Embryonic facial prominence (tissue), 1 donor: ENCODE data around the gene MACROD2.

Source experiments
- DNase-seq: peaks from one replicate; pipeline ENCODE4 v3.0.0-alpha.2; 2016; ENCODE audit errors: extremely low spot score

The MACROD2 gene

DNA sequence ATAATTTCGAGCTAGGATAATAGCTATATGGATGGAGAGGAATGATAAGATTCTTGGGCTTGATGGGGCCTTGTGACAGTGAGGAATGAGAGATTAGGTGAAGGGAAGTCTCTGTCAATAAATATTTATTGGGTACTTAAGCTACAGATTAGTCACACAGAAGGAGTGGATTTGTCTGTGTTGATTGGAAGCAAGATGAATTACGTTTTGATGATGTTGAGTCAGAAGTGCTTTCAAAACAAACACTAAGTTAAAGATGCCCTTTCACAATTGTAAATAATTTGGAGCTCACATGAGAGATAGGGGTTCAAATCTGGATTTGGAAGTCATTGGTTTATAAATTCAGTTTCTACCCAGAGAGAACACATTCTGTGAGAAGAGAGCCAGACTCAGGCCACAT, 1743.7 kb downstream of the MACROD2 start:
- no peak for DNase-seq

DNA sequence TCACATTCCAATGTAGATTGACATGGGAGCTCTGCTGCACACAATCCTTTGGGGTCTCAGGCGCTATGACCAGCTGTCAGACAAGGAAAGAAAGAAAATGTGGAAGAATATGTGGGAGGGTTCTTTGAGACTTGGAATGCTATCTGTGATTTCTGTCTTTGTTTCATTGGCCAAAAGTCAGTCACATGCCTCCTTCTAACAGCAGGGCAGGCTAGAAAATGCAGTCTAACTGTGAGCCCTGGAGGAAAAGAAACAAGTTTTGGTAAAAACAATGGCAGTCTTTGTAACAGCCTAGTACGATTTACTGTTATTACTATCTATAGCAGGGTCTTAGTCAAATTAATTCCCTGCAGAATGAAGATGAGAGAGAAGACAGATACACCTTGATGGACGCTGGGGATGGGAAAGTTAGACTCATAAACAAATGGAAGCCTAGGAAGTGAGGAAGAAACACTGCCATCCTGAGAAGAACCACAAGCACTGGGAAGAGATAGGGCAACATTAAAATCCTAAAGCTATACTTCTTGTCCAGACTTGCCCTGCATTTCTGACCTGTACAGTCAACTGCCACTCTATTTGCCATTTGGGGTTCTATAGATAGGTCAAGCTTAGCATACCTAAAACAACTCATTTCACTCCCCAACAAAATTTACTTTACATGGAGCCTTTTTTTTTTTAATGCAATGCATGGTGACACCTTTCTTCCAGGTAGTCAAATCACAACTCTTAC, 1744.9 kb downstream of the MACROD2 start:
- no peak for DNase-seq

DNA sequence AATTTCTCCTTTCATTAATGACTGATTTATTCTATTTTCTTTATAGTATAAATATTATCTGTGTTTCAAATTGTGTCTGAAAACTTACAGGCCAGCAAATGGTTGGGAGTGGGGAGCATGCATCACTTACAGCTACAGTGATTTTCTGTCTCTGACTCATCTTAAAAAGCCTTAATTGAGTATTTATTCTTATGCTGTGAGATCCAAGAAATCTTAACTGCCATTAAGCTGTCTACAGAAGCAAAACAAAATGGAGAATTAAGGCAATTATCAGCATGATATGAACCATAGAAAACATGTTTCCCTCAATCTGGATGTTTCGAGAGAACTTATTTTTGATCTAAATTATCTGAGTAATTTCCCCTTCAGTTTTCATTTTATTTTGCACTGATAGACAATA, 1746.8 kb downstream of the MACROD2 start:
- no peak for DNase-seq

DNA sequence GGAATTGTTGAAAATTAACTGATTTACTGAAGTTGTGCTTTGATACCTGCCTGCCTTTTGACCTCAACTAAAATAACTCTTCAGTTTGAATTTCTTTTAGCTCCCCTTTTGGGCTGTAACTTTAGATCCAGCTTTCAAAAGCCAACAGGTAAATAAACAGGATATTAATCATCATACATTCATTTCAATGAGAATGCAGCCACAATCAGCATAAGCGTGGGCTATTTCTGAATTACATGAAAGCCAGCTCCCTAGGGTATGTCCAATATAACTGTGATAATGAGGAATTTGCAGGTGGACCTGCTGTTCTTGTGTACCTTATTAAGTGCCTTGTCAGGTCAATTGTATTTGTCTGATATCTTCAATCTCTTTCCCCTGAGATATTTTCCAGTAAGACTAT, 1747.3 kb downstream of the MACROD2 start:
- no peak for DNase-seq

DNA sequence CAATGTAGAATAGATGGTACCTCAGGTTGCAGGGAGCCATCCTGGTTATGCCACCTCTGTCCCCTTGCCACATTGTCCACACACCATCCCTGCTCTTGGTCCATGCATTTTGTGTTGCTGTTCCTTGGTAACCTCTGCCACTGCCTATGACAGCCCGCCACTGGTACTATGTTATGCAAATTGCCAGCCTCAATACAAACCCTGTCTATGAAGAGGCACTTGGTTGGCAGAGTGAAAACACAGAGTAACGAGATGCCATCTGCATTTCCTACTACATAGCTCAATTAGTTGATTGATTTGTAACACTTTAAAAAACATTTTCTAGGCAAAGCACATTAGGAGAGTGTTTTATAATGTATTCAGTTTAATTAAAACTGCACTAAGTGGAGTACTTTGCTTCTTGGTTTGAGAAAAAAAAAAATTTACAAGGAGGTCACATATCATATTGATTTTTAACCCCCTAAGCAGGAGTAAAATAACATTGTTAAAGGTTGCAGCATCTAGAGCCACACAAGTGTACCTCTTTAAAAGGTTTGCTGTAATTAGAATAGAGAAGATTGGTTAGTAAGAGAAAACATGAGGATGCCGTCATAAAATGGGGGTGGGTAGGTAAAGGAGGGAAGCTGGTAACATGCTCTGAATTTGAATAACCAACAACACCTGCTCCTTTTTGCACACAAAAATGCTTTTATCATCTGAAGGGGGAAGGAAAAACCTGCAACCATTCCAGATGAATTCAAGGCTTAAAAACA, 1760.9 kb downstream of the MACROD2 start:
- DNase-seq: no peak

DNA sequence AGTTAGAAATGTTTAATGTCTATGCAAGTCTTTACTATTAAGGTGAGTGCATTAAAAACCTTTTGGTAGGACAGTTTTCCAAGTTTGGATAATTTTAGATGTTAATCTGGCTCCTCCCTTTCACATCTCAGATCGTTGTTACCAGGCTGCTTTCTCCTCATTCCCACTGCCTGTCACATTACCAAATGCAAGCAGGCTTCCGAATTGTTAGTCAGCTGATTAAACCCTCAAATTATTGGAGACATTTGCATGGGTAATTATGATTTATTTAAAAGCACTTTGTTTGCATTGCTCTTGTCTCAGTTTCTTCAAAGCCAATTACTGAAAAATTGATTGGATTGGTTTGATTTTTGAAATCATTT, 1761.4 kb downstream of the MACROD2 start:
- DNase-seq: no peak

DNA sequence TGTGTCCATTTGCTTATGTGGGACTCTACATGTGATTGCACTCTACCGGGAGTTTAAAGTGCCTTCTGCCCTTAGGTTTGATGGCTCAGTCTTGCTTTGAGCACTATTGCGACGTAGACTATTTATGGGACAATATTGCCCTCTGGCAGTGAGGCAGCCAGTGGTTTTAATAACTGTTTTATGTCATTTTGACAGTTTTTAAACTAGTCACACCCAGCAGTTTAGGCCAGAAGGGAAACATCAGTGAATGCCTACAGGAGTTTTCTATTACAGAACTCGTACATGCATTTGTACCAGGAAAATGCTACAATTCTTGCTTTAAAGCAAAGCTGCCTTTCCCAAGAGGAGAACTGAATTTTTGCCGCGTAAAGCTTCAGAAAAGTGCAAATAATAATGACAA, 1764.3 kb downstream of the MACROD2 start:
- DNase-seq: peak; percentile 37

DNA sequence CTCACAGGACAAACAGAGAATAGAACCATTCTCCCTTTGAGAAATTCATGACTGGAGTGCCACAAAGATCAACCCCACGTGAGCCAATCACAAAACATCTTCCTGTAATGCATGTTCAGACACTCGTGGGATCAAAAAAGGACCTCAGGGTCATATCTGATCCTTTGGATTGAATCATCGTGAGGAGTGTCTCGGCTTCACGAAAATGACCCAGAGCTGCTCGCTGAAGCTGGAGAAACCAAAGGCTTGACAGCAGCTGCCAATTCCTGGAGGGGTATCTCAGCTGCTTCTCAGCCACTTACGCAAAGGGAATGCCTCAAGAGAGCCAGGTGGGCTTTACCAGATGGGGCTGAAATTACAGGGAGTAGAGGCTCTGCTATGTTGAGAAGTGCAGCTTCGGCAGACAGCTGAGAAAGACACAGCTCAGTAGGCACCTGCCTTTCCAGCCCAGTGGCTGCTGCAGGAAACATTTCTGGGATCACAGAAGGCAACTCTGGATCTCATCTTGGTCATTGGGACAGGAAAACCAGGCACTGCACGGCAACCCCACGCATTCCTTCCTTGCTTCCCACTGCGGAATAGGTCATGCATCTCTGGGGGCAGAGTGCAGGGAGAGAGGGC, 1764.8 kb downstream of the MACROD2 start:
- DNase-seq: no peak

DNA sequence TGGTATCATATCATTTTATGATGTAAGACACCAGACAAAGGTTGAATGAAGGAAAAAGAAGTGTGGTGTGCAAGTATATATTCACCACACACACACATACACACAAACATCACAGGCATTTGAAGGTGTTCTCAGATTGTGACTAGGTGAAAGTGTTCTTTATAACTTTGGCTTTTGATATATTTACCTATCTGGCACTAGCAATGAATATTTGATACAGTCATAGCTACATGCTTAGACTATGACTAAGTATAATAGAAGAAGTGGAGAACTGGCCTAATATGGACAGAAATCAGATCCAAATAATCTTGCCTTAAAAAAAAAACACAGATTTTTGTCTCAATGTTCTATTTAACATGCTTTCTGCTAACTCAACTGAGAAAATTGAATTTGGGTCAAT, 1768.0 kb downstream of the MACROD2 start:
- DNase-seq: no peak

DNA sequence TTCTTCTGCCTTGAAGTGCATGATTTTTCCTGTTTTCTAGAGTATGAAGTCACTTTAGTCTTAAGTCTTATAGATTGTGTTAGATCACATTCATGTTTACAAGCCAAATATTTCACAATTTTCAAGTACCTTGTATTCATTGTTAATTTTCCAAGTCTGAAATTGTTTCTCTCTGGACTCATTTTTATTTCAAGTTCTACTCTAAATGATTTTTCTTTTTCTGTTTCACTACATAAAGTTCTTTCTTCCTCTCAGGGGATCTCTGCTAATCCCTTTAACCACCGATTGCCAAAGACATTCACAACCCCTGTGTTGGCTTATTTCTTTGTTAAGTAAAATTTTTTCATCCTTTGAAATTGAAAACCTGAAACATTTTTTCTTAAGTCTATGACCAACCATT, 1772.3 kb downstream of the MACROD2 start:
- DNase-seq: no peak

DNA sequence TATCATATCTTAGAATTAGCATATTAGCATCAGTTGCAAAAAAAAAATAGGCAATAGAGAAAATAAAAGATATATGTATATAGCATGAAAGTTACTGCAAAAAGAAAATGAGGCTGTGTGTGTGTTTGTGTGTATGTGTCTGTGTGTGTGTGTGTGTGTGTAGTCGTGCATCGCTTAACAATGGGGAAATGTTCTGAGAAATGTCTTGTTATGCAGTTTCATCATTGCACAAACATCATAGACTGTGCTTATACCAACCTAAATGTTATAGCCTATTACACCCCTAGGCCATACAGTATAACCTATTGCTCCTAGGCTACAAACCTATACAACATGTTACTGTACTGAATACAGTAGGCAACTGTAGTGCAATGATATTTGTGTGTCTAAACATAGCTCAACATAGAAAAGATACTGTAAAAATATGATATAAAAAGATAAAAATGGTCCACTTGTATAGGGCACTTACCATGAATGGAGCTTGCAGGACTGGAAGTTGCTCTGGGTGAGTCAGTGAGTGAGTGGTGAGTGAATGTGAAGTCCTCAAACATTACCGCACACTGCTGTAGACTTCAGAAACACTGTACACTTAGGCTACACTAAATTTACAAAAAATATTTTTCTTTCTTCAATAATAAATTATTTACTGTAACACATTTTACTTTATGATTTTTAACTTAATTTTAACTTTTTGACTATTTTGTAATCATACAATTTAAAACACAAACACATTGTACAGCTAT, 1772.9 kb downstream of the MACROD2 start:
- DNase-seq: no peak

DNA sequence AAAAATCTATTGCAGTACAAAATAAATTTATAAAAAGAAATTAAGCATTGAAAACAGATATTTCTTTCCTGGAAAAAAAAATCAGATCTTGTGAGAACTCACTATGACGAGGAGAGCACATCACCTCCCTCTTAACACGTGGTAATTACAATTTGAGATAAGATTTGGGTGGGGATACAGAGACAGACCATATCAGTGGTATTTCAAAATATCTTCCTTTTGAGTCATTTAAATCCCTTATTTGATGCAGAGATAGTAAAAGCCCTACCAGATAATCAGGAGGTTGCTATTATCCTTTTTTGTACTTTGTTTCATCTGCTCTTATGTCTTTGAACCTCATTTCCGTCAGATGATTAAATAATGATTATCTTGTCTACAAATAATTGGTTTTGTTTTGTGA, 1777.5 kb downstream of the MACROD2 start:
- no peak for DNase-seq

DNA sequence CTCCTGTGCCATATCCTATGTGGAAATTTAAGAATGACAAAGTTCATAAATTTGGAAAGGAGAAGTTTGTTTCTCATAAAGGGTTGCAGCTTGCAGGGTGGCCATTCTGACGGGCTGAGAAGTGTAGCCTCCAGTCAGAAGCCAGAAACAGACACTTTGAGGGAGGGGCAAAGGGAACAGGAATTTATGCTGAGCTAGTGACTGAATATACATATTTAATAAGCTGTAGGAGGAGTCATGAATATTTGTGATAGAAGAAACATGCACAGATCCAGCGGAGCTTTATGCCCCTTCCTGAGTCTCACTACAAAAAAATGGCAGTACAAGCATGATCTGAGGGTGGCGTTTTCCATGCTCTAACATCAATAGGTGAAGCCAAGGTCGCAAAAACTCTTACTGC, 1779.6 kb downstream of the MACROD2 start:
- DNase-seq: no peak

DNA sequence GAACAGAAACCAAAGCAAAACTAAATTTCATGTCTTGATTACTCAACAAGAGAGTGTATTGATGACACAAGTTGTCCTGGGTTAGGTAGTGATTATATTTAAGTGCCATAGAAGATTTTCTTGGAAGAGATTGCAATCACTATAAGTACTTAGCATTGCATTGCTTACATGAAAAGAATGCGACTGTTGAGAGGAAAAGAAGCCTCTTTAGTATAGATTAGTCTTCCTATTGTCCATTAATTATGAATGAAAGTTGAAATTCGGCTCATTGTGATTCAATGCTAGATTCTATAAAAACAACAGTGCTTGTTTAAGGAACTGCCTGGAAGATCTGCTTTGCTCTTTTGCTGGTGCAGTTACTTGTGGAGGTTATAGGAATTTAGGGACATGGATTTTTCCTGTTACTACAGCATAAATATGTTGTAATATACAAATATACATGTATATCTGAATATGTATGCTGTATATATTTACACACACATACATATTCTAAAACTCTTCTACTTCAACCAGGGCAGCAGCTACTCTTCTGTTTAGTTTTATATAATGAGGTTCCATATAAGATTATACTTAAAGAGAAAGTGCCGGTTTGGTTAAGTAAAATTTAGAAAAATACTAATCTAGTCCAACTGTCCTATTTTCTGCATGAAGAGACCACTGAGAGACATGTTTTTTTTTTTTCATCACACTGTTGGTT, 1781.6 kb downstream of the MACROD2 start:
- DNase-seq: no peak

DNA sequence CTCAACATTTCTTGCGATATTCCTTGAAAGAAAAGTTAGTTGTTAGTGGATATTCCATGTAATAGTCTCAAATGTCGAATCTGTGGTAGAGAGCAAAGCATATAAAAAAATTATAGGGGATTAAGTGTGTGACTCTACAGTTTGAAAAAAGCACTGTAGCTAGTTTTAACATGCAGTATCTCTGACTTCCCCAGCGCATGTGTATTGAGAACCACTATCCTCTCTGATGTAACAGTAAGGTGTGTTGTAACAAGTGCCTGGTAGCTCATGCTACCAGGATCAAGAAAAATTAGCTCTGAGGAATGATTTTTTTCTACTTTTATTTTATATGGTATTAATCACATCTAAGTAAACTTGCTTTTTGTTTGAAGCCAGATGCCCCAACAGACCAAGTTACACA, 1788.7 kb downstream of the MACROD2 start:
- no peak for DNase-seq

DNA sequence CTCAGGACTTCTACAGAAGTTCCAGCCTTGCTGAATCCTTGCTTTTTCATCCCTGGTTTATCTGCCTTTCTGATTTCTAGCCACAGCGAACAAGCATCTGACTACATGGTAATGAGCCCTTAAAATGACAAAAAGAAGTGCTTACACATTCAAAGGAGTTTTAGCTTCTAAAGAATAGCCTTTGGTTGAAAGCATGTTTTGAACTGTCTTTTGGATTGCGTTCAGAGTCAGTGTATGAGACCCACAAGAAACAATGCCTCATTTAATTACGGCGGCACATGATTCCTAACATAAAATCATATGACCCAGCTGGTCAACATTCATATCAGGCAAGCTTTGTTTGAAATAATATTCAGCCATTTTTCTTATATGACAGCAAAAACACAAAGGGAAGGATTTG, 1793.8 kb downstream of the MACROD2 start:
- no peak for DNase-seq

DNA sequence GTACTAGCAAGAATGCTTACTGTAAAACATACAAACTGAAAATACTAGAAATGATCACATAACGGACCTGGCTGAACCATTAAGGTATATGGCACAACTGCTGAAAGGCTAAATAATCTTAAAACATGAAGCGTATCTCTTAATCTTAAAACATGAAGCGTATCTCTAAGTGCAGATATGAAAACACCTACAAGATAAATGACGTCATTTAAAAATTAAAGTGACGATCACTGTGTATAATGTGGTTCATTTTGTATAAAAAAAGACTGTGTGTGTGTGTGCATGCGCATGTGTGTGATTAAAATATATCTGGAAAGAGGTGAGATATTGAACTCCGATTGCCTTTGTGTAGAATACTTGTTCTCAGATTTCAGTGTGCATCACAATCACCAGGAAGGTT, 1797.5 kb downstream of the MACROD2 start:
- DNase-seq: no peak

DNA sequence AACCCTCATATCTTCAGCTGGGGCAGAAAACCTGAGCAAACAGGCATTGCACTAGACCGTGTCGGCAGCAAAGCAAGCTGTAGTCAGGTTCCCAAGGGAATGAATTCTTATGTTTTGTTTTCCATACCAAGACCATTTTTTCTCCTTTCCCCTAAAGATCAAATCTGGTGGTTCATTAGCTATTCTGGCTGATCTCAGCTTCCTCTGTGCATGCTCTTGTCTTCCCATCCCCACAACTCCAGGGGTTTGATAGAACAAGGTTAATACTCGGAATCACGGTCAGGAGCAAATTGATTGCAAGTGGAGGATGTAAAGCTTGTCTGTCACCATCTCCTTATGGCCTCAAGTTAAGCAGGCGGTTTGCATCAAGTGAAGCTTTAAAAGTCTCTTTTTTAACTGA, 1799.1 kb downstream of the MACROD2 start:
- DNase-seq: no peak

DNA sequence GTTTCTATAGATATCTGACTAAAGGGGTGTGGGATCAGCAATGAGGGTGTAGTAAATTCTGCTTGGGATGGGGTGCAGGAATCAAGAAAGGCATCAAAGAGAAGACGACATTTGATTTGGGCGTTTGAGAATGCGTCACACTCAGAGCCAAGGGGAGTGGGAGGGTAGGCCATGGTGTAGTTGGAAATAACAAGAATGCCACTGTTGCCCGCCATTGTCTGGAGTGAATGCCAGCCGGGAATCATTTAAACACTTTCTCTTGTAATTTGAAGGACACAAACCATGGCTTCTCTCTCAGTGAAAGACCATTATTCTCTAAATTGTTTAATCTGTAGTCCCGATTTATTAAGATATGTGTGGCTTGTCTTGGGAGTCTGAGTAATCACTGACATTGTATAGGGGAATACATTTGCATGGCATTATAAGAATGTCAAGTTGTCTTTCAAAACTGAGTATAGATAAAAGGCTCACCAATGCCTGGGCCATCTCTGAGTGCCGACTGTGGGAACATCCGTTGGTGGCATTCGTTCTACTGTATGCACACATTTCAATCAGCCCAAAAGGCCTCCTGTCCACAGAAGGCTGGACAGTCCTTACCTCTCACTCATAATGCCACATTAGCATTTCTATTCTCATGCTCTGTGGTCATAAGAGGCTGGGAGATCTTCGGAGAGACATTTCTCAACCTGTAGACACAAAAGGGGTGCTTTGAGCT, 1800.1 kb downstream of the MACROD2 start:
- DNase-seq: no peak

DNA sequence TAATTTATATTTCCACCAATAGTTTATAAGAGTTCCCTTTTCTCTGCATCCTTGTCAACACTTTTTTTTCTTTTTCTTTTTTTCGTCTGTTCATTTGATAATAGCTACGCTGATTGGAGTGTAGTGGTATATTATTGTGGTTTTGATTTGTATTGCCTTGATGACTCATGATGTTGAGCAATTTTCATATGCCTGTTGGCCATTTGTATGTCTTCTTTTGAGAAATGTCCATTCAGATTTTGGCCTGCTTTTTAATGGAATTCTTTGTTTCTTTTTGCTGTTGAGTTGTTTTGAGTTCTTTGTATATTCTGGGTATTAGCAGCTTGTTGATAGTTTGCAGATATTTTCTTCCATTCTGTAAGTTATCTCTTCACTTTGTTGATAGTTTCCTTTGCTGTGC, 1804.6 kb downstream of the MACROD2 start:
- no peak for DNase-seq

DNA sequence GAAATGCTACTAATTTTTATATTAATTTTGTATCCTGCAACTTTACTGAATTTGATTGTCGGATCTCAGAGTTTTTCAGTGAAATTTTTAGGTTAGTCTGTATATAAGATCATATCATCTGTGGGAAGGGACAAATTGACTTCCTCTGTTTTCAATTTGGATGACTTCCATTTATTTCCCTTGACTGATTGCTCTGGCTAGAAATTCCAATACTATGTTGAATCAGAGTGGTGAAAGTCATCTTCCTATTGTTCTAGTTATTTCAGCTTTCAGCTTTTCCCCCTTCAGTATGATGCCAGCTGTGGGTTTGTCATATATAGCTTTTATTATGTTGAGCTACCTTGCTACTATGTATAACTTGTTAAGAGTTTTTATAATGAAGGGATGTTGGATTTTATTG, 1806.7 kb downstream of the MACROD2 start:
- DNase-seq: no peak
